HCEC 1CT (cell line): ENCODE data around the gene RHOB.

ENCODE experiments used
- DNase-seq: peaks from one replicate; pipeline ENCODE4 v3.0.0-alpha.2; 2017

The RHOB gene

DNA sequence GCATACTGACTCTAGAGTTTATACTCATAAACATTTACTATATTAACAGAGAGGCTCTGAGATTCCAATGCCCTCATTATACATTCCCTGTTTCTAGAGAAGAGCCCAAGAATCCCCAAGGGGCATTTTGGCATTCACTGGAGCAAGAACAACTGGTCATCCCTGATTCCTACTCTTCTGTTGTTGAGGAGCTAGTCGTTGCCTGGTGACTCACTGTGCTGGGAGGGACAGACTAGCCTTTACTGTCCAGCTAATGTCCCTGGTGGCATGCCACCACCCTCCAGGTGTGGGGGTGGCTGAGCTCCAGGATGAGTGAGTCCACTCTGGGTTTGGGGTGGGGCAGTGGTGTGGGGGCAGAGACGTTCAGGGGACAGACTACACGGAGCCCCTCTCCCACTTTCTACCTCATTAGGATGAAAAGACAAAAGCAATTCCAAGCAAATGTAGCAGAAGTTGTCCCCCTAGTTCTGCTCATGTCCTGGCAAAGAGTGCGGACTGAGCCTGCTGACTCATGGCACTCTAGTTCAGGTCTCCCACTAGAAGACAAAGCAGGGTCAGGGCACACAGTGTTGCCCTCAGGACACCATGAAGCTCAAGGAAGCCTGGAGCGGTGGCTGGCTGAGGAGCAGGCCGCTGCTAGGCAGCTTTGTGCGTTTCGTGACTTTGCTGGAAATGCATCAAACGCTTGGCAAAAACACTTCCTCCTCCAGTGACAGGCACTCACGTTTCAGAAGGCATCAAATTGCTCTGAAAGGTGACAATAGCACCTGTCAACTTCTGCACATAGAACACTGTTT lies 49.4 kb downstream of the RHOB start:
- no peak for DNase-seq

DNA sequence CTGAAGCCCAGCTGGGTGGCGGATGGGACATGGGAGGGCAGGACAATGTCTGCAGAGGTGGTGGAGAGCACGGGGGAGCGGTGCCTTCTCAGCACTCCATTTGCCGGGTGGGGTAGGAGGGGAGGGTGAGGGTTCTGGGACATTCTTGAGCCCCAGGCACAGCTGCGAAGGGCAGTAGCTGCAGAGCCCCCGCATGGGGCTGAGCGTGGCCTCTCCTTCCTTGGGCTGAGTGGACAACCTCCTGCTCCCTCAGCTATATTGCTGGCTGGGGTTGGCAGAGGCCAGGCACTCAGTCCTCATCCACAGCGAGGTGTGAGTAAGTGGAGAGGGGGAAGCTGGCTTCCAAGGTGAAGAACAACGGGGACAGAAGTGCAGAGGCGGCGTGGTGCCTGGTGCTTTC lies 50.1 kb downstream of the RHOB start:
- DNase-seq = no peak
